ENCODE data around the gene EEIG2.

- TF ChIP-seq, protein P1, sequence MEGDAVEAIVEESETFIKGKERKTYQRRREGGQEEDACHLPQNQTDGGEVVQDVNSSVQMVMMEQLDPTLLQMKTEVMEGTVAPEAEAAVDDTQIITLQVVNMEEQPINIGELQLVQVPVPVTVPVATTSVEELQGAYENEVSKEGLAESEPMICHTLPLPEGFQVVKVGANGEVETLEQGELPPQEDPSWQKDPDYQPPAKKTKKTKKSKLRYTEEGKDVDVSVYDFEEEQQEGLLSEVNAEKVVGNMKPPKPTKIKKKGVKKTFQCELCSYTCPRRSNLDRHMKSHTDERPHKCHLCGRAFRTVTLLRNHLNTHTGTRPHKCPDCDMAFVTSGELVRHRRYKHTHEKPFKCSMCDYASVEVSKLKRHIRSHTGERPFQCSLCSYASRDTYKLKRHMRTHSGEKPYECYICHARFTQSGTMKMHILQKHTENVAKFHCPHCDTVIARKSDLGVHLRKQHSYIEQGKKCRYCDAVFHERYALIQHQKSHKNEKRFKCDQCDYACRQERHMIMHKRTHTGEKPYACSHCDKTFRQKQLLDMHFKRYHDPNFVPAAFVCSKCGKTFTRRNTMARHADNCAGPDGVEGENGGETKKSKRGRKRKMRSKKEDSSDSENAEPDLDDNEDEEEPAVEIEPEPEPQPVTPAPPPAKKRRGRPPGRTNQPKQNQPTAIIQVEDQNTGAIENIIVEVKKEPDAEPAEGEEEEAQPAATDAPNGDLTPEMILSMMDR (IDR thresholded peaks at IDR 0.05), result no peak
- TF ChIP-seq POLR2A (IDR thresholded peaks at IDR 0.05), result no peak
Measured at GRCh38 chr1:108572182-108572581, 12.3 kb downstream of the EEIG2 start.

All from adrenal gland (tissue), 5 donors.